Endothelial cell of hepatic sinusoid (primary cell): ENCODE results near the gene DLG2.

Experiments
- in situ Hi-C: cut with HindIII; loops from 2 replicates; pipeline ENCODE4 v1.10.0; 2017; ENCODE audit warnings: low sequenced_read_pairs

Gene DLG2

GRCh38 chr11:83722392-83723119 is 1904.6 kb downstream of the DLG2 start:
- in situ Hi-C loops, result no loop called here

- in situ Hi-C loops, result no loop called here
Measured at GRCh38 chr11:83721263-83721662, 1905.9 kb downstream of the DLG2 start.

- in situ Hi-C loops, result no loop called here
Measured at GRCh38 chr11:83720675-83721074, 1906.5 kb downstream of the DLG2 start.

GRCh38 chr11:83717537-83717936 is 1909.6 kb downstream of the DLG2 start:
- in situ Hi-C loops, result no loop called here

GRCh38 chr11:83715927-83716535 is 1911.1 kb downstream of the DLG2 start:
- in situ Hi-C loops, result no loop called here

- in situ Hi-C loops, result no loop called here
Measured at GRCh38 chr11:83713708-83714107, 1913.4 kb downstream of the DLG2 start.

- in situ Hi-C loops, result no loop called here
Measured at GRCh38 chr11:83711106-83711527, 1916.0 kb downstream of the DLG2 start.

- in situ Hi-C loops, result no loop called here
Measured at GRCh38 chr11:83709434-83709833, 1917.7 kb downstream of the DLG2 start.

GRCh38 chr11:83706566-83706965 is 1920.6 kb downstream of the DLG2 start:
- in situ Hi-C loops, result no loop called here

- in situ Hi-C loops, result no loop called here
Measured at GRCh38 chr11:83702796-83703195, 1924.3 kb downstream of the DLG2 start.

- in situ Hi-C loops, result no loop called here
Measured at GRCh38 chr11:83697518-83697917, 1929.6 kb downstream of the DLG2 start.

GRCh38 chr11:83695046-83695445 is 1932.1 kb downstream of the DLG2 start:
- in situ Hi-C loops, result no loop called here

- in situ Hi-C loops, result no loop called here
Measured at GRCh38 chr11:83694191-83694910, 1932.8 kb downstream of the DLG2 start.

GRCh38 chr11:83693306-83693992 is 1933.7 kb downstream of the DLG2 start:
- in situ Hi-C loops, result no loop called here

- in situ Hi-C loops, result no loop called here
Measured at GRCh38 chr11:83692675-83693074, 1934.5 kb downstream of the DLG2 start.

- in situ Hi-C loops, result no loop called here
Measured at GRCh38 chr11:83691451-83691950, 1935.6 kb downstream of the DLG2 start.

GRCh38 chr11:83689144-83689780 is 1937.9 kb downstream of the DLG2 start:
- in situ Hi-C loops, result no loop called here

- in situ Hi-C loops, result no loop called here
Measured at GRCh38 chr11:83687787-83688186, 1939.4 kb downstream of the DLG2 start.

GRCh38 chr11:83685730-83686129 is 1941.4 kb downstream of the DLG2 start:
- in situ Hi-C loops, result no loop called here

- in situ Hi-C loops, result no loop called here
Measured at GRCh38 chr11:83684071-83684470, 1943.1 kb downstream of the DLG2 start.

GRCh38 chr11:83682611-83682973 is 1944.6 kb downstream of the DLG2 start:
- in situ Hi-C loops, result no loop called here
